NB4 (cell line): ENCODE data around the gene TESK2.

Source experiments
- CTCF ChIP-seq: IDR thresholded peaks from one replicate; pipeline ENCODE4 v1.5.1; 2012; ENCODE audit warnings: low read depth, low read length
- MAX ChIP-seq: IDR thresholded peaks from 2 replicates; pipeline ENCODE4 v1.6.1; 2011; ENCODE audit warnings: low read depth, low read length
- MYC ChIP-seq: IDR thresholded peaks from 2 replicates; pipeline ENCODE4 v1.6.1; 2011; ENCODE audit warnings: low read depth, low read length
- POLR2A ChIP-seq: IDR thresholded peaks from 2 replicates; pipeline ENCODE4 v1.6.1; 2011; ENCODE audit warnings: mild to moderate bottlenecking; ENCODE audit not compliant: insufficient read length; ENCODE audit errors: extremely low read depth

GRCh38 chr1:45446530-45446929 is 44.4 kb downstream of the TESK2 start:
- no peak for TF ChIP-seq POLR2A
- TF ChIP-seq CTCF: no peak
- no peak for TF ChIP-seq MAX
- no peak for TF ChIP-seq MYC
